ENCODE results near the gene WSCD1.

Gene WSCD1

GRCh38 chr17:6041246-6041645 lies 28.9 kb upstream of the WSCD1 start:
- Histone ChIP-seq H3K4me1 (ENCODE audit: control insufficient read depth, low read length) (no peaks in the 10 kb centered on the region), H3K27me3 (ENCODE audit: control insufficient read depth, low read length) (no peaks in the 10 kb centered on the region), H3K4me3 (ENCODE audit: low read length) (no peak overlapping the region), H3K9me2 (replicated peaks; ENCODE audit: control insufficient read depth, low read length) (no peaks in the 10 kb centered on the region), H3K9me3 (ENCODE audit: control insufficient read depth, insufficient read depth, low read length) (no peaks in the 10 kb centered on the region), H3K4me2 (ENCODE audit: low read length) (no peak overlapping the region), H3K36me3 (ENCODE audit: control insufficient read depth, low read length) (no peaks in the 10 kb centered on the region), H3K79me2 (ENCODE audit: control insufficient read depth, low read length) (no peaks in the 10 kb centered on the region), H4K20me1 (ENCODE audit: control insufficient read depth, insufficient read depth, low read depth, low read length) (no peaks in the 10 kb centered on the region), H3F3A (ENCODE audit: control insufficient read depth, insufficient read depth) (no peaks in the 10 kb centered on the region), H3K27ac (ENCODE audit: low read depth, low read length) (no peak overlapping the region)
- no peak for TF ChIP-seq EZH2phosphoT487 (IDR thresholded peaks at IDR 0.05; ENCODE audit: borderline replicate concordance, low read length)
- no peak for TF ChIP-seq CTCF (IDR thresholded peaks at IDR 0.05; ENCODE audit: low read depth, low read length, poor library complexity, severe bottlenecking)

GRCh38 chr17:6043405-6043804 lies 26.8 kb upstream of the WSCD1 start:
- Histone ChIP-seq H3K4me2 (ENCODE audit: low read length) (no peak overlapping the region), H3K4me1 (ENCODE audit: control insufficient read depth, low read length) (peaks cover 8% of the 10 kb centered on the region), H3F3A (ENCODE audit: control insufficient read depth, insufficient read depth) (no peaks in the 10 kb centered on the region), H3K9me2 (replicated peaks; ENCODE audit: control insufficient read depth, low read length) (no peaks in the 10 kb centered on the region), H3K79me2 (ENCODE audit: control insufficient read depth, low read length) (no peaks in the 10 kb centered on the region), H3K4me3 (ENCODE audit: low read length) (no peak overlapping the region), H3K27ac (ENCODE audit: low read depth, low read length) (no peak overlapping the region), H3K27me3 (ENCODE audit: control insufficient read depth, low read length) (no peaks in the 10 kb centered on the region), H3K9me3 (ENCODE audit: control insufficient read depth, insufficient read depth, low read length) (no peaks in the 10 kb centered on the region), H3K36me3 (ENCODE audit: control insufficient read depth, low read length) (no peaks in the 10 kb centered on the region), H4K20me1 (ENCODE audit: control insufficient read depth, insufficient read depth, low read depth, low read length) (no peaks in the 10 kb centered on the region)
- TF ChIP-seq EZH2phosphoT487 (IDR thresholded peaks at IDR 0.05; ENCODE audit: borderline replicate concordance, low read length) (no peak), CTCF (IDR thresholded peaks at IDR 0.05; ENCODE audit: low read depth, low read length, poor library complexity, severe bottlenecking) (no peak)

GRCh38 chr17:6044261-6044660 lies 25.9 kb upstream of the WSCD1 start:
- no peaks in the 10 kb centered on the region for H3K27me3 ChIP-seq (ENCODE audit: control insufficient read depth, low read length)
- TF ChIP-seq CTCF (IDR thresholded peaks at IDR 0.05; ENCODE audit: low read depth, low read length, poor library complexity, severe bottlenecking) (no peak), EZH2phosphoT487 (IDR thresholded peaks at IDR 0.05; ENCODE audit: borderline replicate concordance, low read length) (no peak)
- H3K27ac ChIP-seq (ENCODE audit: low read depth, low read length) = no peak overlapping the region
- no peaks in the 10 kb centered on the region for H4K20me1 ChIP-seq (ENCODE audit: control insufficient read depth, insufficient read depth, low read depth, low read length)
- H3K4me1 ChIP-seq (ENCODE audit: control insufficient read depth, low read length) = peaks cover 8% of the 10 kb centered on the region
- no peak overlapping the region for H3K4me3 ChIP-seq (ENCODE audit: low read length)
- no peaks in the 10 kb centered on the region for H3K79me2 ChIP-seq (ENCODE audit: control insufficient read depth, low read length)
- no peaks in the 10 kb centered on the region for H3F3A ChIP-seq (ENCODE audit: control insufficient read depth, insufficient read depth)
- no peaks in the 10 kb centered on the region for H3K9me3 ChIP-seq (ENCODE audit: control insufficient read depth, insufficient read depth, low read length)
- no peaks in the 10 kb centered on the region for H3K9me2 ChIP-seq (replicated peaks; ENCODE audit: control insufficient read depth, low read length)
- no peaks in the 10 kb centered on the region for H3K36me3 ChIP-seq (ENCODE audit: control insufficient read depth, low read length)
- H3K4me2 ChIP-seq (ENCODE audit: low read length) = no peak overlapping the region

Data from DOHH2 (cell line).